Mesodermal cell (in vitro differentiated cells): ENCODE results near the gene PMFBP1.

Experiments used
- H3K27ac ChIP-seq: 2 replicates; pipeline ENCODE4 v1.7.0; 2013; ENCODE audit warnings: mild to moderate bottlenecking, low read depth, low read length, moderate library complexity; ENCODE audit not compliant: severe bottlenecking
- H3K36me3 ChIP-seq: 2 replicates; pipeline ENCODE4 v1.7.1; 2013; ENCODE audit warnings: mild to moderate bottlenecking, low read length, moderate library complexity; ENCODE audit not compliant: control insufficient read depth, insufficient read depth
- H3K4me1 ChIP-seq: one replicate; pipeline ENCODE4 v1.7.1; 2013; ENCODE audit warnings: mild to moderate bottlenecking, low read length; ENCODE audit not compliant: insufficient read depth, control insufficient read depth, poor library complexity, severe bottlenecking
- H3K4me3 ChIP-seq: 2 replicates; pipeline ENCODE4 v1.7.0; 2013; ENCODE audit warnings: low read length, control low read depth, mild to moderate bottlenecking; ENCODE audit not compliant: insufficient read depth, poor library complexity, severe bottlenecking; ENCODE audit errors: extremely low read depth
- H3K9me3 ChIP-seq: 2 replicates; pipeline ENCODE4 v1.7.1; 2013; ENCODE audit warnings: mild to moderate bottlenecking, low read length, moderate library complexity; ENCODE audit not compliant: control insufficient read depth
- WGBS, 2 experiments: methylation state at CpG; one replicate each; pipeline ENCODE4 v1.1.5; 2013; ENCODE audit warnings: missing lambda C conversion rate in 2 of 2; ENCODE audit not compliant: insufficient coverage in 2 of 2; 5-methylcytosine and 5-hydroxymethylcytosine counted together

The PMFBP1 gene

DNA sequence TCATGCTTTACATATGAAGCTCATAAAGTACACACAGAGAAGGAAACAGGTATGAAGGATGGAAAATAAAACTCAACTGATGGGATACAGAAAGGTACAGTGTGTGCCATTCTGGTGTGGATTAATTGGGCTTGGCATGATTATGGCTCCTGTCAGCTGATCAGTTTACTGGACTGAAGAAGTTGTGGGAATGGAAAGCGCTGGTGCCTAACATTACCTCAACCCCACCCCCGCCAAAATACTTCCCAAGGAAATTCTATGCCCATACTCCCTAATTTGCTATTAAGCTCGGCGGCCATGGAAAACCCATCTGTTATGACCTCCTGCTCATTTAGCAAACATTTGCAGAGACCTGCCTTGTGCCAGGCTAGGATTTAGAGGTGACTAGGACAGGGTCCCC, 16.6 kb upstream of the PMFBP1 start:
- H3K4me1 ChIP-seq, result no peaks in the 10 kb centered on the region
- WGBS, 2 experiments, result 100% methylated on average over 2 of the region's 4 CpGs
- H3K9me3 ChIP-seq, result peaks cover 5% of the 10 kb centered on the region
- H3K36me3 ChIP-seq, result no peaks in the 10 kb centered on the region
- H3K4me3 ChIP-seq, result no peak overlapping the region
- no peak overlapping the region for H3K27ac ChIP-seq

- 38 to 70% methylated on average over 2 to 4 of the region's 6 CpGs for WGBS, 2 experiments
- H3K4me3 ChIP-seq, result no peak overlapping the region
- H3K4me1 ChIP-seq, result no peaks in the 10 kb centered on the region
- H3K9me3 ChIP-seq, result peaks cover 5% of the 10 kb centered on the region
- no peaks in the 10 kb centered on the region for H3K36me3 ChIP-seq
- H3K27ac ChIP-seq, result no peak overlapping the region
Observed at GRCh38 chr16:72187551-72187950, 15.6 kb upstream of the PMFBP1 start.

- no peaks in the 10 kb centered on the region for H3K4me1 ChIP-seq
- H3K36me3 ChIP-seq, result no peaks in the 10 kb centered on the region
- no peak overlapping the region for H3K4me3 ChIP-seq
- no peaks in the 10 kb centered on the region for H3K9me3 ChIP-seq
- no peak overlapping the region for H3K27ac ChIP-seq
Observed at GRCh38 chr16:72182976-72183375, 11.0 kb upstream of the PMFBP1 start.

- 66 to 71% methylated on average over 3 to 4 of the region's 5 CpGs for WGBS, 2 experiments
- Histone ChIP-seq H3K4me1 (no peaks in the 10 kb centered on the region), H3K36me3 (no peaks in the 10 kb centered on the region), H3K27ac (no peak overlapping the region), H3K4me3 (no peak overlapping the region), H3K9me3 (no peaks in the 10 kb centered on the region)
Observed at GRCh38 chr16:72179204-72179970, 7.4 kb upstream of the PMFBP1 start.

- Histone ChIP-seq H3K4me3 (no peak overlapping the region), H3K9me3 (no peaks in the 10 kb centered on the region), H3K36me3 (no peaks in the 10 kb centered on the region)
Observed at GRCh38 chr16:72174726-72175125, 2.8 kb upstream of the PMFBP1 start.

DNA sequence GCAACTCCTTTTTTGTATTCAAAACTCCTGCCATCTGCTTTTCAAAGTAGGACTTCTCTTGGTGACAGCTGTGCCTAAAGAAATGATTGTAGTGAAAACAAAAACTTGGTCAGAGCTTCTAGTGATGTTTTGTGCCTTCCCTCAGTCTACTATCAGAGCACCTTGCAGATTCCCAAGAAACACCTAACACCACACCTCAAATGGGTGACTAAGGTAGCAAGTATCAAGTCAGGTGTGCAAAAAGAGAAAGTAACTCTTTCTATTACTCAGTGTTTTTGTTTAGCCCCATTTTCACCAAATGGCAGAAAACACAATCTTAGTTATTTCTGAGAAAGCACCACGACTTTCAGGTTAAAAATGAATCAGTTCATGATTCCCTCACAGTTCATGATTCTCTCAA, 2.0 kb upstream of the PMFBP1 start:
- Histone ChIP-seq H3K27ac (no peak overlapping the region), H3K9me3 (no peaks in the 10 kb centered on the region), H3K4me1 (peaks cover 5% of the 10 kb centered on the region), H3K4me3 (no peak overlapping the region), H3K36me3 (no peaks in the 10 kb centered on the region)
- 80 to 100% methylated on average over 1 of the region's 1 CpG for whole genome bisulfite sequencing, 2 experiments

More at GRCh38 chr16:72174726-72175125, 2.8 kb upstream of the PMFBP1 start:
- no peak overlapping the region for H3K27ac ChIP-seq
- 100% methylated on average over 2 of the region's 2 CpGs; no CpG with 5 or more reads in 1 of the 2 experiments for WGBS, 2 experiments
- peaks cover 5% of the 10 kb centered on the region for H3K4me1 ChIP-seq

- H3K27ac ChIP-seq, result no peak overlapping the region
- no peaks in the 10 kb centered on the region for H3K36me3 ChIP-seq
- no peak overlapping the region for H3K4me3 ChIP-seq
- H3K4me1 ChIP-seq, result peaks cover 5% of the 10 kb centered on the region
- H3K9me3 ChIP-seq, result no peaks in the 10 kb centered on the region
- no CpG with 5 or more reads among the region's 1 CpG for WGBS, 2 experiments
Observed at GRCh38 chr16:72171236-72171635, 719 bp downstream of the PMFBP1 start.

DNA sequence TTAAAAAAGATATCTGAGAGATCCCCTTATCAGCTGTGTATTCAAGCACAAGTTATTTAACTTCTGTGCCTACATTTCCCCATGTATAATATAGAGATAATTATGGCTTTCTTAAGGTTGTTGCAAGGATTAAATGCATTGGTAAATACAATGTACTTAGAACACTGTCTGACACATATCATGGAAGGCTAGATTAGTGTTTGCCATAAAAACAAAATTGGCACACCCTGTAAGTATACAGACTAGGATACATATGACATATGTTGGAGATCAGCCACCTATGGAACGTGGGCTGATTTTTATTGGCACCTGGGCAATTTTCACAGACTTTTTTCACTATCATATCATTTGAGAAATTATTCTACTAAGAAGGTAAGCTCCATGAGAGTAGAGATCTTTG, 2.2 kb downstream of the PMFBP1 start:
- H3K4me3 ChIP-seq, result no peak overlapping the region
- no peak overlapping the region for H3K27ac ChIP-seq
- H3K4me1 ChIP-seq, result peaks cover 5% of the 10 kb centered on the region
- 60% methylated on average over 1 of the region's 1 CpG; no CpG with 5 or more reads in 1 of the 2 experiments for WGBS, 2 experiments
- H3K36me3 ChIP-seq, result no peaks in the 10 kb centered on the region
- no peaks in the 10 kb centered on the region for H3K9me3 ChIP-seq

GRCh38 chr16:72168365-72168764, 3.6 kb downstream of the PMFBP1 start:
- H3K36me3 ChIP-seq, result no peaks in the 10 kb centered on the region
- no peak overlapping the region for H3K27ac ChIP-seq
- no peak overlapping the region for H3K4me3 ChIP-seq
- H3K9me3 ChIP-seq, result no peaks in the 10 kb centered on the region
- no CpG with 5 or more reads among the region's 2 CpGs for WGBS, 2 experiments
- peaks cover 5% of the 10 kb centered on the region for H3K4me1 ChIP-seq

DNA sequence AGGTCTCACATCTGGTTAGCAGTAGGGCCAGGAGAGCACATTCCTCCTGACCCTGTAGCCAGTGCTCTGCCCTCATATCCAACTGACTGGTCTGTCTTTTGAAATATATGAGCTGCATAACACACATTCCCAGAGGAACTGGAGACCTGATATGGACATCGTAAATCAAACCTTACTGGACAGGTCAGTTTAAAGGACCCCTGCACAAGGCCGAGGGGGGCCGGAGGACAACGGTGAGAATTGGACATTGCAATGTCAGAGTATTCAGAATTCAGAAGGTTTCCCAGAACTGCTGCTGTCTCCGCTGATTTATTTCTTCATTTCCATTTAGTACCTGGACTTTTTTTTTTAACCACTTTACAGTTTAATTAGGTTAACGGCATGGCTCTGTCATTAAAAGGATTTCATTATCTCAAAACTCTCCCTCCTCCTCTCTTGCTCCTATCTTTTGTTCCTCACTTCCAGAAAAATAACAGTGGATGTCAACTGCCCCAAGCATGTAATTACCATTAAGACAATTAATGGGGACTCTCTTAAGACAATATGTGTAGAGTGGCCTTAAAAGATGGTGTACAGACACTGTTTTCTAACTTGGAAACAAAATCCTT, 4.9 kb downstream of the PMFBP1 start:
- Histone ChIP-seq H3K36me3 (no peaks in the 10 kb centered on the region), H3K27ac (no peak overlapping the region), H3K4me3 (no peak overlapping the region), H3K9me3 (no peaks in the 10 kb centered on the region), H3K4me1 (no peaks in the 10 kb centered on the region)
- WGBS, 2 experiments, result 99% methylated on average over 5 to 6 of the region's 6 CpGs

DNA sequence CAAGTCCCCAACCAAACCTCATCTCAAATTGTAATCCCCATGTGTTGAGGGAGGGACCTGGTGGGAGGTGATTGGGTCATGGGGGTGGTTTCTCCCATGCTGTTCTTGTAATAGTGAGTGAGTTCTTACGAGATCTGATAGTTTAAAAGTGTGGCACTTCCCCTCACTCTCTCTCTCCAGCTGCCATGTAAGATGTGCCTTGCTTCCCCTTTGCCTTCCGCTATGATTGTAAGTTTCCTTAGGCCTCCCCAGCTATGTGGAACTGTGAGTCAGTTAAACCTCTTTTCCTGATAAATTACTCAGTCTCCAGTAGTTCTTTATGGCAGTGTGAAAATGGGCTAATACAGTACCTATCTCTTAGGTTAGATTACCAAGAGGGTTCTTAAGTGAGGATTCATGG, 5.8 kb downstream of the PMFBP1 start:
- Histone ChIP-seq H3K9me3 (no peaks in the 10 kb centered on the region), H3K27ac (no peak overlapping the region), H3K36me3 (no peaks in the 10 kb centered on the region), H3K4me3 (no peak overlapping the region), H3K4me1 (no peaks in the 10 kb centered on the region)
- WGBS, 2 experiments, result no CpG with 5 or more reads among the region's 2 CpGs
